B cell (primary cell): ENCODE results near the gene LAMB1. TPM values are rescaled to one million over a fixed set of nuclear protein-coding genes. Genes with fewer than 3 reads are reported as not detected.

Experiments used
- ATAC-seq: fragments of 200-7000 bp; cut with Tn5 transposase; one replicate; pipeline ENCODE4 v1.10.0; 2021; ENCODE audit warnings: low read depth, mild to moderate bottlenecking, moderate number of reproducible peaks, moderate library complexity
- CTCF ChIA-PET: fragments of 350-600 bp; sonication (Branson Sonifier 250); formaldehyde crosslinking; loops from one replicate; lab custom pipeline; 2021; ENCODE audit warnings: antibody characterized with exemption, inconsistent platforms; lab: Charles Lee
- POLR2A ChIA-PET: fragments of 350-600 bp; sonication (Branson Sonifier 250); formaldehyde crosslinking; loops from one replicate; lab custom pipeline; 2021; ENCODE audit warnings: antibody characterized with exemption; lab: Charles Lee
- DNase-seq: peaks from one replicate; pipeline ENCODE4 v3.0.0; 2013
- H2AFZ ChIP-seq: 2 replicates; pipeline ENCODE4 v1.6.1; 2012; ENCODE audit warnings: mild to moderate bottlenecking, low read depth, low read length; ENCODE audit not compliant: insufficient read depth, poor library complexity, severe bottlenecking
- H3K27ac ChIP-seq, 2 donors: 1 replicate in 1 of 2; 2 replicates in 1 of 2; pipeline ENCODE4 v1.5.1; 2012 to 2013; ENCODE audit warnings: low read length in 2 of 2, mild to moderate bottlenecking in 2 of 2, moderate library complexity in 1 of 2
- H3K27me3 ChIP-seq, 4 experiments: fragments of 200-600 bp in 1 of 4; sonication (generic) in 1 of 4; replicated peaks in 1 of 4; 1 replicate in 2 of 4; 2 replicates in 2 of 4; pipeline versions ENCODE4 v1.6.1 to v1.7.0; 2013 to 2016; ENCODE audit warnings: low read length in 3 of 4, mild to moderate bottlenecking in 2 of 4, mixed read lengths in 1 of 4, moderate library complexity in 1 of 4; ENCODE audit not compliant: insufficient read depth in 4 of 4, control insufficient read depth in 3 of 4; ENCODE audit errors: control extremely low read depth in 1 of 4
- H3K36me3 ChIP-seq, 2 experiments: replicated peaks in 1 of 2; 1 replicate in 1 of 2; 2 replicates in 1 of 2; pipeline versions ENCODE4 v1.6.1 to v1.7.1; 2013; ENCODE audit warnings: low read length in 1 of 2; ENCODE audit not compliant: insufficient read depth in 2 of 2, control insufficient read depth in 1 of 2; ENCODE audit errors: control extremely low read depth in 1 of 2, extremely low read depth in 1 of 2
- H3K4me1 ChIP-seq, 2 donors: fragments of 200-600 bp in 1 of 2; sonication (generic) in 1 of 2; 1 replicate in 1 of 2; 2 replicates in 1 of 2; pipeline versions ENCODE4 v1.5.1 to v1.6.1; 2013 to 2017; ENCODE audit warnings: low read length in 2 of 2; ENCODE audit not compliant: control insufficient read depth in 2 of 2, insufficient read depth in 2 of 2
- H3K4me2 ChIP-seq: replicated peaks from 2 replicates; pipeline ENCODE3; 2012; ENCODE audit warnings: mild to moderate bottlenecking, low read depth, low read length; ENCODE audit not compliant: poor library complexity, severe bottlenecking
- H3K4me3 ChIP-seq, 5 experiments: fragments of 200-600 bp in 1 of 5; sonication (generic) in 1 of 5; 1 replicate in 3 of 5; 2 replicates in 2 of 5; pipeline versions ENCODE4 v1.5.1 to v1.7.0; 2011 to 2016; ENCODE audit warnings: low read length in 4 of 5, mild to moderate bottlenecking in 4 of 5, low read depth in 2 of 5, control low read depth in 1 of 5, moderate library complexity in 1 of 5; ENCODE audit not compliant: insufficient read depth in 1 of 5; ENCODE audit errors: control extremely low read depth in 1 of 5, extremely low read depth in 1 of 5
- H3K79me2 ChIP-seq: fragments of 200-600 bp; sonication (generic); one replicate; pipeline ENCODE4 v1.6.0; 2016; ENCODE audit warnings: low read length; ENCODE audit not compliant: control insufficient read depth, insufficient read depth
- H3K9ac ChIP-seq: fragments of 200-600 bp; sonication (generic); 2 replicates; pipeline ENCODE4 v1.6.1; 2017; ENCODE audit warnings: mild to moderate bottlenecking, low read length, moderate library complexity
- H3K9me3 ChIP-seq, 3 donors: one replicate each; pipeline versions ENCODE4 v1.6.1 to v1.7.1; 2013; ENCODE audit warnings: low read length in 2 of 3; ENCODE audit not compliant: control insufficient read depth in 2 of 3, insufficient read depth in 1 of 3; ENCODE audit errors: control extremely low read depth in 1 of 3
- H4K20me1 ChIP-seq: 2 replicates; pipeline ENCODE4 v1.6.0; 2012; ENCODE audit warnings: mild to moderate bottlenecking, low read length; ENCODE audit not compliant: insufficient read depth, control insufficient read depth, poor library complexity, severe bottlenecking
- H3K27ac Mint-ChIP-seq: one replicate; pipeline ENCODE4 v1.8.0; 2021; ENCODE audit warnings: mixed read lengths
- H3K27me3 Mint-ChIP-seq: one replicate; pipeline ENCODE4 v1.8.0; 2021; ENCODE audit warnings: mixed read lengths
- H3K4me1 Mint-ChIP-seq: one replicate; pipeline ENCODE4 v1.8.0; 2021; ENCODE audit warnings: mixed read lengths
- H3K4me3 Mint-ChIP-seq: one replicate; pipeline ENCODE4 v1.8.0; 2021; ENCODE audit warnings: mixed read lengths
- H3K9me3 Mint-ChIP-seq: one replicate; pipeline ENCODE4 v1.8.0; 2022; ENCODE audit warnings: mixed read lengths; ENCODE audit not compliant: insufficient read depth
- EZH2 ChIP-seq: IDR thresholded peaks from 2 replicates; pipeline ENCODE4 v1.6.1; 2012; ENCODE audit warnings: borderline replicate concordance, low read depth, mild to moderate bottlenecking, moderate library complexity, low read length; ENCODE audit not compliant: insufficient read depth, poor library complexity, severe bottlenecking
- WGBS: methylation state at CpG from one replicate; pipeline ENCODE4 v1.1.5; 2013; ENCODE audit warnings: missing lambda C conversion rate; ENCODE audit not compliant: insufficient coverage; 5-methylcytosine and 5-hydroxymethylcytosine counted together
- intact Hi-C: fragments of 100-400 bp; cut with micrococcal nuclease; formaldehyde crosslinking; loops from one replicate; pipeline ENCODE4 v1.10.0; 2022
- polyA plus RNA-seq: library from polyadenylated mRNA; depleted of rRNA; stranded (reverse); fragments of >200 nt; gene quantifications from 2 replicates; pipeline ENCODE4 v1.2.3, GENCODE V29; 2012
- total RNA-seq, 2 donors: library from RNA; stranded (reverse); fragments of 120-200 nt in 1 of 2; gene quantifications; 1 replicate in 1 of 2; 2 replicates in 1 of 2; pipeline versions ENCODE4 v1.2.3 to v1.2.4, GENCODE V29; 2013 to 2022
- TF ChIP-seq, protein P1 (sequence below): fragments of 200-600 bp; IDR thresholded peaks from one replicate; pipeline ENCODE4 v1.8.0; 2022; ENCODE audit warnings: antibody characterized with exemption, mild to moderate bottlenecking

The LAMB1 gene
- total and polyA plus RNA-seq, 2 donors (not counting 1 experiment from before 2014, with no cell fraction given): not detected

DNA sequence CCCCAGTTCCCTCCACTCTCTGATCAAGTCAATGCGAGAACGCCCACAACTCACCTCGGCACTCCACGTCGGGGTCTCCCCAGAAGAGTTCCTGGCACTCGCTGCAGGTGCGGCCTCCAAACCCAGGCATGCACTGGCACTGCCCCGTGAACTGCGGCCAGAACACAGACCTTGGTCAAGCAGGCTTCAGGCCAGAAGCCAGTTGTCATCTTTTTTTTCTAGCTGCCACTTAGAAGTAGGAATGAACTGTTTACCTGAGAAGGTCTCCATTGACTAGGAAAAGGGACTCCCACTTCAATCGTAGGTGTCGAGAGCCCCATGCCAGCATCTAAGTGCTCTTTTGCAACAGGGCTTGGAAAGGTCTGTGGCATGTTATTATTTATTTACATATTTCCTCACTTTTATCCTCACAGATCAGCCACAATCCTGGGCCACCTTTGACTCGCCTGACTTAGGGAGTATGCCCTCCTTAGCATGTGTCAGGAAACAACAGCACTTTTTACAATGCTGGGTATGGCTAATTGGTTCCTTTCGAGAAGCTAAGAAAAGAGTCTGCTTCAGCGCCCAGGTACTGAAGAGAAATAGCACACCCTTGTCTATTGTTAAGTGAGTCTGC, 51.7 kb downstream of the LAMB1 start:
- no peak for ATAC-seq
- DNase-seq: no peak
- TF ChIP-seq, protein P1, sequence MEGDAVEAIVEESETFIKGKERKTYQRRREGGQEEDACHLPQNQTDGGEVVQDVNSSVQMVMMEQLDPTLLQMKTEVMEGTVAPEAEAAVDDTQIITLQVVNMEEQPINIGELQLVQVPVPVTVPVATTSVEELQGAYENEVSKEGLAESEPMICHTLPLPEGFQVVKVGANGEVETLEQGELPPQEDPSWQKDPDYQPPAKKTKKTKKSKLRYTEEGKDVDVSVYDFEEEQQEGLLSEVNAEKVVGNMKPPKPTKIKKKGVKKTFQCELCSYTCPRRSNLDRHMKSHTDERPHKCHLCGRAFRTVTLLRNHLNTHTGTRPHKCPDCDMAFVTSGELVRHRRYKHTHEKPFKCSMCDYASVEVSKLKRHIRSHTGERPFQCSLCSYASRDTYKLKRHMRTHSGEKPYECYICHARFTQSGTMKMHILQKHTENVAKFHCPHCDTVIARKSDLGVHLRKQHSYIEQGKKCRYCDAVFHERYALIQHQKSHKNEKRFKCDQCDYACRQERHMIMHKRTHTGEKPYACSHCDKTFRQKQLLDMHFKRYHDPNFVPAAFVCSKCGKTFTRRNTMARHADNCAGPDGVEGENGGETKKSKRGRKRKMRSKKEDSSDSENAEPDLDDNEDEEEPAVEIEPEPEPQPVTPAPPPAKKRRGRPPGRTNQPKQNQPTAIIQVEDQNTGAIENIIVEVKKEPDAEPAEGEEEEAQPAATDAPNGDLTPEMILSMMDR: no peak
- TF ChIP-seq EZH2: no peak
- H3K4me3 ChIP-seq: no peak overlapping the region
- no peak overlapping the region for H2AFZ ChIP-seq
- Mint-ChIP-seq H3K27me3 (peaks cover 15% of the 10 kb centered on the region), H3K4me3 (no peak overlapping the region), H3K27ac (no peak overlapping the region), H3K4me1 (no peaks in the 10 kb centered on the region), H3K9me3 (no peaks in the 10 kb centered on the region)
- H3K79me2 ChIP-seq: no peaks in the 10 kb centered on the region
- no peaks in the 10 kb centered on the region for H3K36me3 ChIP-seq
- no peak overlapping the region for H3K27ac ChIP-seq
- ChIA-PET POLR2A (no interaction called here), CTCF (no interaction called here)
- intact Hi-C loops: no loop called here
- H4K20me1 ChIP-seq: no peaks in the 10 kb centered on the region
- no peak overlapping the region for H3K4me2 ChIP-seq
- 94% methylated on average over 12 of the region's 14 CpGs for WGBS
- H3K9ac ChIP-seq: no peak overlapping the region
- peaks cover 0 to 1% (median 0%) of the 10 kb centered on the region in 4 experiments for H3K27me3 ChIP-seq
- H3K9me3 ChIP-seq: no peaks in the 10 kb centered on the region
- H3K4me1 ChIP-seq: no peaks in the 10 kb centered on the region

DNA sequence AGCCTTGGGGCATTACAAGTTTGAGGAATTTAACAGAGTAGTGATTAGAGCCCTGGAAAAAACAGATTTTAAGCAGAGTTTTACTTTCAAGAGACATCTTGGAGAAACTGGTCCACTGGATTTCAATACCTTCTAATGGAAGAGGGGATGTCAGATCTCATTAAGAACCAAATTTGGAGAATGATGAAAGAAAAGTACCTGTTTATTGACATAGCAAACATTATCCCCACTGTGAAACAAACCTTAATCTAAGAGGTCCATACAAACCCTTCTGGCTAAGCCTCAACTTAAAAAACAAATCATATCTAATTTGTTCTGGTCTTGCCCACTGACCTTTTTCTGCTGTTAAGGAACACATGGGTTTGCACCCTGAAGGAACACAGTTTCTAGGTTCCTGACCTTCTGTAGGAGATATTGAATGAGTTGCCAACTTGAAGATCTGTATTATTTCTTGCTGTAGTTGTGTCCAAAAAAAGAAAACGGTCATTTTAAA, 53.5 kb downstream of the LAMB1 start:
- ATAC-seq (no peak), DNase-seq (no peak)
- Histone ChIP-seq H3K9ac (no peak overlapping the region), H3K79me2 (no peaks in the 10 kb centered on the region), H4K20me1 (no peaks in the 10 kb centered on the region), H3K27me3 (no peaks in the 10 kb centered on the region), H3K4me3 (no peak overlapping the region), H2AFZ (no peak overlapping the region), H3K4me2 (no peak overlapping the region), H3K9me3 (no peaks in the 10 kb centered on the region), H3K27ac (no peak overlapping the region), H3K4me1 (no peaks in the 10 kb centered on the region), H3K36me3 (no peaks in the 10 kb centered on the region)
- TF ChIP-seq, protein P1: no peak
- no peak for TF ChIP-seq EZH2
- no peaks in the 10 kb centered on the region for H3K9me3 Mint-ChIP-seq
- POLR2A ChIA-PET: no interaction called here
- H3K27me3 Mint-ChIP-seq: peaks cover 8% of the 10 kb centered on the region
- intact Hi-C loops: no loop called here
- 67% methylated on average over 1 of the region's 1 CpG for WGBS
- H3K27ac Mint-ChIP-seq: no peak overlapping the region
- CTCF ChIA-PET: no interaction called here
- no peaks in the 10 kb centered on the region for H3K4me1 Mint-ChIP-seq
- H3K4me3 Mint-ChIP-seq: no peak overlapping the region
